Keratinocyte (primary cell): ENCODE data around the gene NMT1. TPM values are rescaled to one million over a fixed set of nuclear protein-coding genes. Genes with fewer than 3 reads are reported as not detected.

Source experiments
- DNase-seq: peaks from one replicate; pipeline ENCODE4 v3.0.0-alpha.2; 2011; ENCODE audit warnings: low read depth, missing footprints, low spot score
- FAIRE-seq: peaks from 2 replicates; lab custom pipeline; 2011; peaks lifted over from hg19 to GRCh38; lab: Jason Lieb, UNC
- H2AFZ ChIP-seq: 2 replicates; pipeline ENCODE4 v1.6.0; 2012; ENCODE audit warnings: low read length, control low read depth, inconsistent platforms; ENCODE audit not compliant: control insufficient read depth
- H3K27ac ChIP-seq: 2 replicates; pipeline ENCODE4 v1.5.1; 2011; ENCODE audit warnings: low read length; ENCODE audit not compliant: control insufficient read depth, insufficient read depth
- H3K27me3 ChIP-seq: 3 replicates; pipeline ENCODE4 v1.6.0; 2011; ENCODE audit warnings: low read length; ENCODE audit not compliant: control insufficient read depth, insufficient read depth; ENCODE audit errors: extremely low read depth
- H3K36me3 ChIP-seq, 2 experiments: 2 replicates in 1 of 2; 3 replicates in 1 of 2; pipeline ENCODE4 v1.5.1; 2011; ENCODE audit warnings: low read length in 2 of 2, mild to moderate bottlenecking in 1 of 2; ENCODE audit not compliant: control insufficient read depth in 2 of 2, insufficient read depth in 2 of 2; ENCODE audit errors: extremely low read depth in 1 of 2
- H3K4me1 ChIP-seq: 3 replicates; pipeline ENCODE4 v1.5.1; 2011; ENCODE audit warnings: low read length; ENCODE audit not compliant: control insufficient read depth, insufficient read depth; ENCODE audit errors: extremely low read depth
- H3K4me2 ChIP-seq: 3 replicates; pipeline ENCODE4 v1.6.0; 2011; ENCODE audit warnings: low read depth, low read length; ENCODE audit not compliant: control insufficient read depth, insufficient read depth; ENCODE audit errors: extremely low read depth
- H3K4me3 ChIP-seq, 3 experiments: fragments of 200-600 bp in 1 of 3; sonication (generic) in 1 of 3; 2 replicates in 2 of 3; 3 replicates in 1 of 3; pipeline ENCODE4 v1.5.1; 2011 to 2016; ENCODE audit warnings: low read length in 3 of 3, mild to moderate bottlenecking in 3 of 3, control low read depth in 2 of 3, inconsistent platforms in 1 of 3, low read depth in 1 of 3, mixed read lengths in 1 of 3, mixed run types in 1 of 3, moderate library complexity in 1 of 3; ENCODE audit not compliant: control insufficient read depth in 2 of 3, insufficient read depth in 2 of 3; ENCODE audit errors: extremely low read depth in 1 of 3
- H3K79me2 ChIP-seq: 2 replicates; pipeline ENCODE4 v1.6.0; 2012; ENCODE audit warnings: low read length; ENCODE audit not compliant: control insufficient read depth, insufficient read depth
- H3K9ac ChIP-seq: 3 replicates; pipeline ENCODE4 v1.6.0; 2011; ENCODE audit warnings: low read length; ENCODE audit not compliant: control insufficient read depth, insufficient read depth; ENCODE audit errors: extremely low read depth
- H3K9me1 ChIP-seq: 3 replicates; pipeline ENCODE4 v1.6.0; 2011; ENCODE audit warnings: low read length; ENCODE audit not compliant: control insufficient read depth, insufficient read depth; ENCODE audit errors: extremely low read depth
- H3K9me3 ChIP-seq: 2 replicates; pipeline ENCODE4 v1.5.1; 2012; ENCODE audit warnings: low read depth, low read length; ENCODE audit not compliant: control insufficient read depth
- H4K20me1 ChIP-seq: 3 replicates; pipeline ENCODE4 v1.6.0; 2011; ENCODE audit warnings: low read length; ENCODE audit not compliant: control insufficient read depth, insufficient read depth; ENCODE audit errors: extremely low read depth
- EZH2 ChIP-seq: IDR thresholded peaks from one replicate; pipeline ENCODE4 v1.6.1; 2012; ENCODE audit warnings: inconsistent platforms, mild to moderate bottlenecking, low read length, moderate library complexity
- dilution Hi-C: fragments of 300-500 bp; cut with MboI; formaldehyde crosslinking; loops from one replicate; pipeline ENCODE4 v1.7.0; 2020; ENCODE audit warnings: low sequenced_read_pairs; ENCODE audit not compliant: extremely low pct_ligation_motif_present
- polyA plus RNA-seq, 5 experiments: library from polyadenylated mRNA; depleted of rRNA in 3 of 5; stranded (reverse) in 3 of 5; stranded (forward) in 1 of 5; unstranded in 1 of 5; fragments of >200 nt; gene quantifications; 1 replicate in 1 of 5; 2 replicates in 3 of 5; 3 replicates in 1 of 5; pipeline versions ENCODE4 v1.2.1 to v1.2.3, GENCODE V29; 2011 to 2012; ENCODE audit warnings: missing spikeins in 2 of 5, low read depth in 1 of 5, low replicate concordance in 1 of 5
- TF ChIP-seq, protein P1 (sequence below), 3 experiments: IDR thresholded peaks in 1 of 3; conservative IDR thresholded peaks in 1 of 3; optimal IDR thresholded peaks in 1 of 3; 2 replicates in 2 of 3; 3 replicates in 1 of 3; pipeline versions ENCODE3 to v1.5.1; 2011; ENCODE audit warnings: low read length in 3 of 3, mild to moderate bottlenecking in 3 of 3, moderate library complexity in 2 of 3, control low read depth in 1 of 3, inconsistent platforms in 1 of 3; ENCODE audit not compliant: insufficient read depth in 2 of 3; ENCODE audit errors: extremely low read depth in 1 of 3

Gene NMT1
- polyA plus RNA-seq, 1 donor (not counting 4 experiments of a cell fraction or from before 2014, with no cell fraction given), result 101 TPM

- TF ChIP-seq, protein P1, sequence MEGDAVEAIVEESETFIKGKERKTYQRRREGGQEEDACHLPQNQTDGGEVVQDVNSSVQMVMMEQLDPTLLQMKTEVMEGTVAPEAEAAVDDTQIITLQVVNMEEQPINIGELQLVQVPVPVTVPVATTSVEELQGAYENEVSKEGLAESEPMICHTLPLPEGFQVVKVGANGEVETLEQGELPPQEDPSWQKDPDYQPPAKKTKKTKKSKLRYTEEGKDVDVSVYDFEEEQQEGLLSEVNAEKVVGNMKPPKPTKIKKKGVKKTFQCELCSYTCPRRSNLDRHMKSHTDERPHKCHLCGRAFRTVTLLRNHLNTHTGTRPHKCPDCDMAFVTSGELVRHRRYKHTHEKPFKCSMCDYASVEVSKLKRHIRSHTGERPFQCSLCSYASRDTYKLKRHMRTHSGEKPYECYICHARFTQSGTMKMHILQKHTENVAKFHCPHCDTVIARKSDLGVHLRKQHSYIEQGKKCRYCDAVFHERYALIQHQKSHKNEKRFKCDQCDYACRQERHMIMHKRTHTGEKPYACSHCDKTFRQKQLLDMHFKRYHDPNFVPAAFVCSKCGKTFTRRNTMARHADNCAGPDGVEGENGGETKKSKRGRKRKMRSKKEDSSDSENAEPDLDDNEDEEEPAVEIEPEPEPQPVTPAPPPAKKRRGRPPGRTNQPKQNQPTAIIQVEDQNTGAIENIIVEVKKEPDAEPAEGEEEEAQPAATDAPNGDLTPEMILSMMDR (optimal IDR thresholded peaks at IDR 0.05 in 1 of 3, IDR thresholded peaks at IDR 0.05 in 1 of 3, conservative IDR thresholded peaks at IDR 0.05 in 1 of 3; ENCODE audit: extremely low read depth in 1 of 3, insufficient read depth in 2 of 3, low read length in 3 of 3), result no peak
- dilution Hi-C loops, result no loop called here
- H4K20me1 ChIP-seq, result no peaks in the 10 kb centered on the region
- H3K27ac ChIP-seq, result no peak overlapping the region
- no peak overlapping the region for H2AFZ ChIP-seq
- no peak for DNase-seq
- no peaks in the 10 kb centered on the region for H3K9me3 ChIP-seq
- no peak for FAIRE-seq
- peaks cover 9% of the 10 kb centered on the region for H3K79me2 ChIP-seq
- H3K4me2 ChIP-seq, result no peak overlapping the region
- H3K36me3 ChIP-seq, result peaks cover 18 to 29% of the 10 kb centered on the region in 2 experiments
- H3K9ac ChIP-seq, result no peak overlapping the region
- H3K4me3 ChIP-seq, result no peak overlapping the region
- no peaks in the 10 kb centered on the region for H3K4me1 ChIP-seq
- no peaks in the 10 kb centered on the region for H3K9me1 ChIP-seq
- no peaks in the 10 kb centered on the region for H3K27me3 ChIP-seq
Measured at GRCh38 chr17:45036691-45037090, 24.4 kb upstream of the NMT1 start.

- no peak overlapping the region for H3K9ac ChIP-seq
- H3K4me2 ChIP-seq, result no peak overlapping the region
- TF ChIP-seq, protein P1 (optimal IDR thresholded peaks at IDR 0.05 in 1 of 3, IDR thresholded peaks at IDR 0.05 in 1 of 3, conservative IDR thresholded peaks at IDR 0.05 in 1 of 3; ENCODE audit: extremely low read depth in 1 of 3, insufficient read depth in 2 of 3, low read length in 3 of 3), result no peak
- TF ChIP-seq EZH2, result no peak
- FAIRE-seq (peak; percentile 20), DNase-seq (no peak)
- H3K4me1 ChIP-seq, result peaks cover 16% of the 10 kb centered on the region
- H4K20me1 ChIP-seq, result no peaks in the 10 kb centered on the region
- H2AFZ ChIP-seq, result no peak overlapping the region
- H3K4me3 ChIP-seq, result no peak overlapping the region
- H3K9me3 ChIP-seq, result no peaks in the 10 kb centered on the region
- H3K27me3 ChIP-seq, result no peaks in the 10 kb centered on the region
- no peaks in the 10 kb centered on the region for H3K9me1 ChIP-seq
- no peak overlapping the region for H3K27ac ChIP-seq
- dilution Hi-C loops, result no loop called here
- H3K79me2 ChIP-seq, result peaks cover 21% of the 10 kb centered on the region
- peaks cover 8 to 15% of the 10 kb centered on the region in 2 experiments for H3K36me3 ChIP-seq
Measured at GRCh38 chr17:45038728-45039634, 22.1 kb upstream of the NMT1 start.
